GM12891 (cell line): ENCODE data around the gene LOXL4.

Source experiments
- POLR2A ChIP-seq: IDR thresholded peaks from 2 replicates; pipeline ENCODE4 v1.6.1; 2011; ENCODE audit warnings: low read depth, low read length, control low read depth
- POLR2AphosphoS5 ChIP-seq: IDR thresholded peaks from 2 replicates; pipeline ENCODE4 v1.6.1; 2011; ENCODE audit warnings: low read depth, low read length, control low read depth

- TF ChIP-seq POLR2AphosphoS5 = no peak
- no peak for TF ChIP-seq POLR2A
These were observed 52.6 kb downstream of the LOXL4 start for GRCh38 chr10:98215373-98215772.
